Upper lobe of right lung (tissue), 1 donor: ENCODE data around the gene FBXO34. TPM values are rescaled to one million over a fixed set of nuclear protein-coding genes. Genes with fewer than 3 reads are reported as not detected.

Experiments
- ATAC-seq: fragments of 200-7000 bp; cut with Tn5 transposase; one replicate; pipeline ENCODE4 v1.9.1; 2020; ENCODE audit warnings: mild to moderate bottlenecking, moderate library complexity
- DNase-seq: peaks from one replicate; pipeline ENCODE4 v3.0.0-alpha.2; 2020
- H3K27ac ChIP-seq: fragments of 200-600 bp; one replicate; pipeline ENCODE4 v1.8.0; 2022
- H3K27me3 ChIP-seq: fragments of 200-600 bp; one replicate; pipeline ENCODE4 v1.8.0; 2022; ENCODE audit warnings: mild to moderate bottlenecking
- H3K36me3 ChIP-seq: fragments of 200-600 bp; one replicate; pipeline ENCODE4 v1.8.0; 2022
- H3K4me1 ChIP-seq: fragments of 200-600 bp; one replicate; pipeline ENCODE4 v1.8.0; 2022
- H3K4me3 ChIP-seq: fragments of 200-600 bp; one replicate; pipeline ENCODE4 v1.8.0; 2022; ENCODE audit warnings: mild to moderate bottlenecking
- H3K9me3 ChIP-seq: fragments of 200-600 bp; one replicate; pipeline ENCODE4 v1.8.0; 2022
- intact Hi-C: fragments of 100-400 bp; cut with DNase I; formaldehyde crosslinking; loops from one replicate; pipeline ENCODE4 v1.11.0; 2022
- total RNA-seq: library from RNA; stranded (reverse); fragmentation: NEBNext Ultra II Directional; extraction: Animal tissue kit (Norgen Biotek cat#: 25700); gene quantifications from one replicate; pipeline ENCODE4 v1.2.1, GENCODE V29; 2021
- TF ChIP-seq, protein P1 (sequence below): fragments of 200-600 bp; IDR thresholded peaks from one replicate; pipeline ENCODE4 v1.8.0; 2022; ENCODE audit warnings: antibody characterized with exemption
- donor health status: DM: no; HTN: yes; CAD: no; lungs with severe emphysema.

Gene FBXO34
- total RNA-seq, 1 donor from 2014 or later = 29.2 TPM

DNA sequence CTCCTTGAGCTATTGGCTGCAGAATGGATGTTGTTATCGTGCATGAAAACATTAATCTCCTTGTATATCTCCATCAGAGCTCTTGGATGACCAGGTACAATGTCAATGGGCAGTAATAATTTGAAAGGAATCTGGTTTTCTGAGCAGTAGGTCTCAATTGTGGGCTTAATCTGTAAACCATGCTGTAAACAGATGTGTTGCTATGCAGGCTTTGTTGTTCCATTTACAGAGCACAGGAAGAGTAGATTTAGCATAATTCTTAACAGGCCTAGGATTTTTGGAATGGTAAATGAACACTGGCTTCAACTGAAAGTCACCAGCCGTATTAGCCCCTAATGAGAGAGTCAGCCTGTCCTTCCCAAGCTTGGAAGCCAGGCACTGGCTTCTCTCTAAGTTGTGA lies 90.0 kb downstream of the FBXO34 start:
- H3K36me3 ChIP-seq = peaks cover 9% of the 10 kb centered on the region
- DNase-seq (no peak), ATAC-seq (no peak)
- H3K27me3 ChIP-seq = no peaks in the 10 kb centered on the region
- no peak overlapping the region for H3K27ac ChIP-seq
- TF ChIP-seq, protein P1, sequence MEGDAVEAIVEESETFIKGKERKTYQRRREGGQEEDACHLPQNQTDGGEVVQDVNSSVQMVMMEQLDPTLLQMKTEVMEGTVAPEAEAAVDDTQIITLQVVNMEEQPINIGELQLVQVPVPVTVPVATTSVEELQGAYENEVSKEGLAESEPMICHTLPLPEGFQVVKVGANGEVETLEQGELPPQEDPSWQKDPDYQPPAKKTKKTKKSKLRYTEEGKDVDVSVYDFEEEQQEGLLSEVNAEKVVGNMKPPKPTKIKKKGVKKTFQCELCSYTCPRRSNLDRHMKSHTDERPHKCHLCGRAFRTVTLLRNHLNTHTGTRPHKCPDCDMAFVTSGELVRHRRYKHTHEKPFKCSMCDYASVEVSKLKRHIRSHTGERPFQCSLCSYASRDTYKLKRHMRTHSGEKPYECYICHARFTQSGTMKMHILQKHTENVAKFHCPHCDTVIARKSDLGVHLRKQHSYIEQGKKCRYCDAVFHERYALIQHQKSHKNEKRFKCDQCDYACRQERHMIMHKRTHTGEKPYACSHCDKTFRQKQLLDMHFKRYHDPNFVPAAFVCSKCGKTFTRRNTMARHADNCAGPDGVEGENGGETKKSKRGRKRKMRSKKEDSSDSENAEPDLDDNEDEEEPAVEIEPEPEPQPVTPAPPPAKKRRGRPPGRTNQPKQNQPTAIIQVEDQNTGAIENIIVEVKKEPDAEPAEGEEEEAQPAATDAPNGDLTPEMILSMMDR = no peak
- no peaks in the 10 kb centered on the region for H3K9me3 ChIP-seq
- intact Hi-C loops = no loop called here
- no peaks in the 10 kb centered on the region for H3K4me1 ChIP-seq
- no peak overlapping the region for H3K4me3 ChIP-seq

- intact Hi-C loops = no loop called here
Measured at GRCh38 chr14:55366271-55366670, 95.0 kb downstream of the FBXO34 start.

GRCh38 chr14:55370883-55371455 lies 99.7 kb downstream of the FBXO34 start:
- DNase-seq (no peak), ATAC-seq (no peak)

More at GRCh38 chr14:55366271-55366670, 95.0 kb downstream of the FBXO34 start:
- no peaks in the 10 kb centered on the region for H3K4me1 ChIP-seq
- ATAC-seq (no peak), DNase-seq (no peak)
- H3K27me3 ChIP-seq = no peaks in the 10 kb centered on the region
- H3K9me3 ChIP-seq = no peaks in the 10 kb centered on the region
- TF ChIP-seq, protein P1 = no peak
- no peak overlapping the region for H3K4me3 ChIP-seq
- H3K36me3 ChIP-seq = peaks cover 32% of the 10 kb centered on the region
- H3K27ac ChIP-seq = no peak overlapping the region

GRCh38 chr14:55372423-55372822 lies 101.2 kb downstream of the FBXO34 start:
- DNase-seq (no peak), ATAC-seq (no peak)
- TF ChIP-seq, protein P1 = no peak
- intact Hi-C loops = no loop called here
- Histone ChIP-seq H3K4me1 (no peaks in the 10 kb centered on the region), H3K27me3 (no peaks in the 10 kb centered on the region), H3K36me3 (peaks cover 51% of the 10 kb centered on the region), H3K9me3 (no peaks in the 10 kb centered on the region), H3K27ac (no peak overlapping the region), H3K4me3 (no peak overlapping the region)

More at GRCh38 chr14:55370883-55371455, 99.7 kb downstream of the FBXO34 start:
- H3K9me3 ChIP-seq = no peaks in the 10 kb centered on the region
- intact Hi-C loops = no loop called here
- H3K36me3 ChIP-seq = peaks cover 43% of the 10 kb centered on the region
- no peak overlapping the region for H3K27ac ChIP-seq
- TF ChIP-seq, protein P1 = no peak
- no peaks in the 10 kb centered on the region for H3K4me1 ChIP-seq
- no peak overlapping the region for H3K4me3 ChIP-seq
- no peaks in the 10 kb centered on the region for H3K27me3 ChIP-seq

DNA sequence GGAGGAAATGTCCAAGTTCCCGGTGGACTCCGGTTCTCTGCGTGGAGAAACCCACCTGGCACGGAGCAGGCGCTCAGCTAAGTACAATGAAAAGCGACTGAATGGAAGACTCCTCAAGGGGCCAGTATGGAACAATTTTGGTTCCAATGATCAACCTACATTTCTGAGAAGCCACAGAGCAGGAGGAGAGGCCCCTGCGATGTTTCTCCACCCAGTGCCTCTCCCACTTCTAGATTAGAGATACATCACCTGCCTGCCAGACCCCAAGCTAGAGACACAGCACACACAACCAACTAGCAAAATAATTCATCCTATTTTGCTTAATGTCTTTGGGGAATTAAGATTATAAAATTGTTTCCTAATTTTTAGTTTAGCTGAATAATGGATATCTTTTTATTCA lies 101.6 kb downstream of the FBXO34 start:
- peaks cover 52% of the 10 kb centered on the region for H3K36me3 ChIP-seq
- H3K27me3 ChIP-seq = no peaks in the 10 kb centered on the region
- H3K9me3 ChIP-seq = no peaks in the 10 kb centered on the region
- H3K4me3 ChIP-seq = no peak overlapping the region
- H3K27ac ChIP-seq = no peak overlapping the region
- DNase-seq = no peak
- ATAC-seq = no peak
- intact Hi-C loops = no loop called here
- H3K4me1 ChIP-seq = no peaks in the 10 kb centered on the region
- TF ChIP-seq, protein P1 = no peak
